Coronary artery (tissue), 2 donors: ENCODE measurements around the gene COMMD1.
"Not testable (repeated sequence)": the region's sequence is repeated elsewhere in the genome, so short reads cannot be mapped to it uniquely, and the experiment has no call there.

Experiments
- DNase-seq: peaks from one replicate; pipeline ENCODE4 v3.0.0-alpha.2; 2017; ENCODE audit warnings: low spot score
- H3K27ac ChIP-seq, 2 donors: fragments of 200-600 bp; sonication (generic); one replicate each; pipeline ENCODE4 v1.5.1; 2016 to 2019
- H3K4me3 ChIP-seq: fragments of 200-600 bp; sonication (generic); 2 replicates; pipeline ENCODE4 v1.5.1; 2016; ENCODE audit warnings: mild to moderate bottlenecking, moderate library complexity
- TF ChIP-seq, protein P1 (sequence below): fragments of 200-600 bp; sonication (generic); IDR thresholded peaks from one replicate; pipeline ENCODE4 v1.5.1; 2019; ENCODE audit warnings: antibody characterized with exemption

COMMD1 gene

DNA sequence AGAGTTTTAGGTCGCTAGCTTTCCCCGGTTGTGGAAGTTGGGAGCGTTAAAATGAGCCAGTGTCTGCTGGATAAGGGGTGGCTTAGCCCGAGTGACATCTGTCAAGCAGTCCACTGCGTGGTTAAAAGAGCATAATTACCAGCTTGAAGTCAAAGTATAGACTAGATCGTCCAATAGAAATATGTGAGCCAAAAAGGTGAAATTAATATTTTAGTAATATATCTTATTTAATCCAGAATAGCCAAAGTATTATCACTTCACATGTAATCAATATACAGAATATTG is 654 bp downstream of the COMMD1 start:
- TF ChIP-seq, protein P1, sequence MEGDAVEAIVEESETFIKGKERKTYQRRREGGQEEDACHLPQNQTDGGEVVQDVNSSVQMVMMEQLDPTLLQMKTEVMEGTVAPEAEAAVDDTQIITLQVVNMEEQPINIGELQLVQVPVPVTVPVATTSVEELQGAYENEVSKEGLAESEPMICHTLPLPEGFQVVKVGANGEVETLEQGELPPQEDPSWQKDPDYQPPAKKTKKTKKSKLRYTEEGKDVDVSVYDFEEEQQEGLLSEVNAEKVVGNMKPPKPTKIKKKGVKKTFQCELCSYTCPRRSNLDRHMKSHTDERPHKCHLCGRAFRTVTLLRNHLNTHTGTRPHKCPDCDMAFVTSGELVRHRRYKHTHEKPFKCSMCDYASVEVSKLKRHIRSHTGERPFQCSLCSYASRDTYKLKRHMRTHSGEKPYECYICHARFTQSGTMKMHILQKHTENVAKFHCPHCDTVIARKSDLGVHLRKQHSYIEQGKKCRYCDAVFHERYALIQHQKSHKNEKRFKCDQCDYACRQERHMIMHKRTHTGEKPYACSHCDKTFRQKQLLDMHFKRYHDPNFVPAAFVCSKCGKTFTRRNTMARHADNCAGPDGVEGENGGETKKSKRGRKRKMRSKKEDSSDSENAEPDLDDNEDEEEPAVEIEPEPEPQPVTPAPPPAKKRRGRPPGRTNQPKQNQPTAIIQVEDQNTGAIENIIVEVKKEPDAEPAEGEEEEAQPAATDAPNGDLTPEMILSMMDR, result no peak
- Histone ChIP-seq H3K27ac (peak overlapping the region in 1 of 2 donors; percentile 60), H3K4me3 (peak overlapping the region; percentile 89)
- no peak for DNase-seq

- Histone ChIP-seq H3K27ac (no peak overlapping the region), H3K4me3 (no peak overlapping the region)
- TF ChIP-seq, protein P1, result no peak
- no peak for DNase-seq
These were observed 3.6 kb downstream of the COMMD1 start for GRCh38 chr2:61909116-61909515.

DNA sequence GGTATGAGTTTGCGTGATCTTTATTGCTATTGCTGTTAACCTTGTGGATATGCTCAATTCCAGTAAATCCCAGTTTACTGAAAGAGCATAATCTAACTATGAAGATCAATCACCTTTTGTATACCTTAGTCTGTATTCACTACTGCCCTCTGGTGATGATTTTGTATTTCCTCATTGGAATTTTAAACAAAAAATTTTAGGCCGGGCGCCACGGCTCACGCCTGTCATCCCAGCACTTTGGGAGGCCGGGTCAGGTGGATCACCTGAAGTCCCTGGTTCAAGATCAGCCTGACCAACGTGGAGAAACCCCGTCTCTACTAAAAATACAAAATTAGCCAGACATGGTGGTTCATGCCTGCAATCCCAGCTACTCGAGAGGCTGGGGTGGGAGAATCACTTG is 5.1 kb downstream of the COMMD1 start:
- no peak overlapping the region for H3K4me3 ChIP-seq
- no peak for DNase-seq
- no peak overlapping the region for H3K27ac ChIP-seq
- TF ChIP-seq, protein P1, result no peak

DNA sequence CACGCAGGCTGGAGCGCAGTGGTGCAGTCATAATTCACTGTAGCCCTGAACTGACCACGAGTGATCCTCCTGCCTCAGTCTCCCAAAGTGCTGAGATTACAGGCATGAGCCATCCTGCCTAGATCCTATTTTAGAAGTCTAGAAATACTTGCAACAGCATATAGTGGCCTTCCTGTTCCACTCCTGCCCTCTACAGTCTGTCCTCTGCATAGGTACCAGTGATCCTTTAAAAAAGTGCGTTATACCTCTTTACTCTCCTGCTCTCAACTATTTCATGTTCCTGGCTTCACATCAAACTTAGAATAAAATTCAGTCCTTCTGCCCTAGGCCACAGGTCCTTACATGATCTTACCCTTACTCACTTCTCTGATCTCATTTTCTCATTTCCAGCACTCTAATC is 6.0 kb downstream of the COMMD1 start:
- DNase-seq, result no peak
- no peak overlapping the region for H3K4me3 ChIP-seq
- H3K27ac ChIP-seq, result no peak overlapping the region
- TF ChIP-seq, protein P1, result no peak

DNA sequence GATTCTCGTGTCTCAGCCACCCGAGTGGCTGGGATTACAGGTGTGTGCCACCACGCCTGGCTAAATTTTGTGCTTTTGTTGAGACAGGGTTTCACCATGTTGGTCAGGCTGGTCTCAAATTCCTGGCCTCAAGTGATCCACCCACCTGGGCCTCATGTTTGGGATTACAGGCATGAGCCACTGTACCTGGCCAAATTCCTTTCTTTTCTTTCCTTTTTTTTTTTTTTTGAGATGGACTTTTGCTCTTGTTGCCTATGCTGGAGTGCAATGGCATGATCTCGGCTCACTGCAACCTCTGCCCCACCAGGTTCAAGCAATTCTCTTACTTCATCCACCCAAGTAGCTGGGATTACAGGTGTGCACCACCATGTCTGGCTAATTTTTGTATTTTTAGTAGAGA is 9.3 kb downstream of the COMMD1 start:
- H3K27ac ChIP-seq, H3K4me3 ChIP-seq, DNase-seq: not testable (repeated sequence)

DNA sequence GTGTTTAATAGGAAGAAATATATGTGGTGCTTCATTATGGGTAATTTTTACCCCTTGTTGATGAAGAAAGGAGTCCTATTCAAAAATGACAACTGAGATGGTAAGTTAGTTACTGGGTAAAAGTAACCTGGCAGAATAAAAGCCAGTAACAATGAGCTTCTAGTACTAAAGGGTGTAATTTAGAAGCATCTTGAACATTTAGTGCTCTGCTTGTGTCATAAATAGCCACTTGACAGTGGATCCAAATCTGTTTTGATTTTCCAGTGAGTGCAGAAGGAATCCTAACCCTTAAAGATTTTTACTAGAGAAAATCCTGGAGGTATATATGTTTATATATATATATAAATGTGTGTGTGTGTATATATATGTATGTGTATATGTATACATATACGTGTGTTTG is 15.1 kb downstream of the COMMD1 start:
- no peak for DNase-seq
- Histone ChIP-seq H3K27ac (peak overlapping the region; percentile 39 to 57), H3K4me3 (no peak overlapping the region)
- TF ChIP-seq, protein P1, result no peak

DNA sequence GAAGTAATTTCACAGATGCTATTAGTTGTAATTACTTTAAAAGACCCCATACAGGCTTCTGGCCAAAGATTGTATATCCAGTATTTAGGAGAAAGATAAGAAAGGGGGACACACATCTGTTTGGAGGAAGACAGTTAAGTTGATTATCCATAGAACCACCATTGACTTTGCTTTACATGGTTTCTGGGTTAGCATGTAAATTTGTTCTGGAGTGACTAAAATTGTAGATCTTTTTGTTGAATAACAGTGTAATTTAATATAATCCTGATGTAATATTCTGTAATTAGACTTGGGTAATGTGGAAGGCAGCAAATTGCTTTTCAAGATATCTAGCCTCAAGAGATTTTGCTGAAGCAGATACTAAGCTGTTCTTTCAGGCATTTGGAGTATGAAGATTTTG is 17.2 kb downstream of the COMMD1 start:
- DNase-seq, result no peak
- TF ChIP-seq, protein P1, result no peak
- no peak overlapping the region for H3K4me3 ChIP-seq
- H3K27ac ChIP-seq, result no peak overlapping the region
